Activated T-cell treated with anti-CD3 and anti-CD28 coated beads, Interleukin-2, amount 50 U/mL, for 24 hours (primary cell): ENCODE measurements around the gene PLEKHA5.
A peak's percentile ranks its signal among the peaks of the same experiment; 100 is the strongest.
"Not testable (repeated sequence)": the region's sequence is repeated elsewhere in the genome, so short reads cannot be mapped to it uniquely, and the experiment has no call there.

Experiments
- DNase-seq: peaks from one replicate; pipeline ENCODE4 v3.0.0-alpha.2; 2020
- H3K27ac Mint-ChIP-seq: 2 replicates; pipeline ENCODE4 v1.8.0; 2020; ENCODE audit warnings: mild to moderate bottlenecking, mixed read lengths
- H3K27me3 Mint-ChIP-seq: 2 replicates; pipeline ENCODE4 v1.8.0; 2020; ENCODE audit warnings: mixed read lengths
- H3K36me3 Mint-ChIP-seq: 2 replicates; pipeline ENCODE4 v1.8.0; 2020; ENCODE audit warnings: low read depth, mixed read lengths
- H3K4me1 Mint-ChIP-seq: 2 replicates; pipeline ENCODE4 v1.8.0; 2020; ENCODE audit warnings: low read depth, mixed read lengths
- H3K4me3 Mint-ChIP-seq: 2 replicates; pipeline ENCODE4 v1.8.0; 2020; ENCODE audit warnings: mild to moderate bottlenecking, moderate library complexity, mixed read lengths
- H3K9me3 Mint-ChIP-seq: 2 replicates; pipeline ENCODE4 v1.8.0; 2020; ENCODE audit warnings: mixed read lengths

The PLEKHA5 gene

GRCh38 chr12:19129486-19130223, at the start of gene PLEKHA5:
Gene PLEKHA5 (plus strand): TSS chr12:19129733. CDS start chr12:19129800, 67 bp downstream.
- H3K4me3 Mint-ChIP-seq: peak within 1 kb of the TSS; percentile 85
- peaks cover 22% of the 10 kb centered on the region for H3K4me1 Mint-ChIP-seq
- H3K27me3 Mint-ChIP-seq: peaks cover 48% of the 10 kb centered on the region
- peaks cover 4% of the 10 kb centered on the region for H3K36me3 Mint-ChIP-seq
- H3K27ac Mint-ChIP-seq: peak within 1 kb of the TSS; percentile 29
- DNase-seq: peak; percentile 68
- H3K9me3 Mint-ChIP-seq: peaks cover 11% of the 10 kb centered on the region

DNA sequence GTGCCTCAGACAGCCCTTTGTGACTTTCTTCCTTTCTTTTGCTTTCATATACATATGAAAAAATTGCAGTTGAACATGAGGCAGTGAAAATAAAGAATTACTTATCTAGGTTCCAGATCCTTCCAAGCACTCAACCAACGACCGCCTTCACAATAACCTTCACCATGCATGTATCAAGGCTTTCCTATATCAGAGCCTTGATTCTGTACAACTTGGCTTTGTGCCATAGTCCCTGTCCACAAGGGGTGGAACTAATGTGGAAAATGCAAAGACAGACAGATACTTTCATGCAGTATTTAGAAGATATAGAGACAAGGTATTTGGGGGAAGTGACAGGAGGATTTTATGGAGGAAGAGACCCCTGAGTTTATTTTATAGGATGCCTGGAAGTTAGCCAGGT, 48.6 kb upstream of the PLEKHA5 start:
- Mint-ChIP-seq H3K27me3 (no peaks in the 10 kb centered on the region), H3K9me3 (no peaks in the 10 kb centered on the region), H3K4me3 (no peak overlapping the region), H3K36me3 (no peaks in the 10 kb centered on the region), H3K27ac (no peak overlapping the region), H3K4me1 (no peaks in the 10 kb centered on the region)
- DNase-seq: no peak

GRCh38 chr12:19082365-19082911, 47.1 kb upstream of the PLEKHA5 start:
- Mint-ChIP-seq H3K27me3 (no peaks in the 10 kb centered on the region), H3K36me3 (no peaks in the 10 kb centered on the region), H3K27ac (no peak overlapping the region), H3K9me3 (no peaks in the 10 kb centered on the region), H3K4me1 (no peaks in the 10 kb centered on the region), H3K4me3 (no peak overlapping the region)
- no peak for DNase-seq

DNA sequence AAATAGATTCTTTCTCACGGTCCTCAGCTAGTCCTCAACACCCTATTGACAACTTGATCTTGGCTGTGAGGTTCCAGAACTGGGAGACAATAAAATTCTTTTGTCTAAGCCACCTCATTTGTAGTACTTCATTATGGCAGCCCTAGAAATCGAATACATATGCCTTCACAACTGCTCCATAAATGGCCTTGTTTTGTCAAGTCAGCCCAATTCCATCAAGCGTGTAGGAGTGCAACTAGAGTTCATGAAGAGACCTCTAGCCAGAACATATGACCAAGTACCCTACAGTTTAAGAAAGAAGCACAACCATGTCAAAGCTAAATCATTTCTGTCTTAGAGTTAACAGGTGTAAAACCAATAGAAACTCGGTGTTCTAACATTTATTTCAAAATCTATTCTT, 45.0 kb upstream of the PLEKHA5 start:
- no peak overlapping the region for H3K27ac Mint-ChIP-seq
- no peaks in the 10 kb centered on the region for H3K9me3 Mint-ChIP-seq
- no peak overlapping the region for H3K4me3 Mint-ChIP-seq
- no peak for DNase-seq
- H3K36me3 Mint-ChIP-seq: no peaks in the 10 kb centered on the region
- no peaks in the 10 kb centered on the region for H3K27me3 Mint-ChIP-seq
- no peaks in the 10 kb centered on the region for H3K4me1 Mint-ChIP-seq

DNA sequence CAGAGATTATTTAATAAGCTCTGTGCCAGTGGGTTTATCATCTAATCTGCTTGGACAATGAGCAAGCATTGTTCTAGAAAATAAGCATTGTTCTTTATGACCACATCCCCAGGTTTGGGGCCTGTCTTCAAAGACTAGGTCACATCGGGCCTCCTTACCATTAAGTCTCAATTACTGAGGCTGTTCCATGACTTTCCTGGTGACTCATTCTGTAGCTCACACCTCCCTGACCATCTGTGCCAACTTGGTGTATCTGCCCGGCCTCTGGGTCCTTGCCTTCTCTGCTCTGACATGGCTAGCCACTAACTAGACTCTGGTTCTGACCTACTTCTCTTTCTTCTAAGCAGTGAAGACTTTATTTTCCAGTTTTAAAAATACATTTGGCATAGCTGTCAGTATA, 44.4 kb upstream of the PLEKHA5 start:
- H3K27me3 Mint-ChIP-seq: no peaks in the 10 kb centered on the region
- H3K4me3 Mint-ChIP-seq: no peak overlapping the region
- no peaks in the 10 kb centered on the region for H3K36me3 Mint-ChIP-seq
- H3K9me3 Mint-ChIP-seq: no peaks in the 10 kb centered on the region
- H3K27ac Mint-ChIP-seq: no peak overlapping the region
- no peak for DNase-seq
- no peaks in the 10 kb centered on the region for H3K4me1 Mint-ChIP-seq

- no peak overlapping the region for H3K4me3 Mint-ChIP-seq
- no peak for DNase-seq
- H3K4me1 Mint-ChIP-seq: no peaks in the 10 kb centered on the region
- no peaks in the 10 kb centered on the region for H3K9me3 Mint-ChIP-seq
- no peaks in the 10 kb centered on the region for H3K27me3 Mint-ChIP-seq
- H3K36me3 Mint-ChIP-seq: no peaks in the 10 kb centered on the region
- no peak overlapping the region for H3K27ac Mint-ChIP-seq
Measured at GRCh38 chr12:19088606-19089005, 40.9 kb upstream of the PLEKHA5 start.

GRCh38 chr12:19092482-19092881, 37.1 kb upstream of the PLEKHA5 start:
- H3K36me3 Mint-ChIP-seq, H3K4me3 Mint-ChIP-seq, H3K4me1 Mint-ChIP-seq, H3K27ac Mint-ChIP-seq, H3K9me3 Mint-ChIP-seq, H3K27me3 Mint-ChIP-seq, DNase-seq: not testable (repeated sequence)

DNA sequence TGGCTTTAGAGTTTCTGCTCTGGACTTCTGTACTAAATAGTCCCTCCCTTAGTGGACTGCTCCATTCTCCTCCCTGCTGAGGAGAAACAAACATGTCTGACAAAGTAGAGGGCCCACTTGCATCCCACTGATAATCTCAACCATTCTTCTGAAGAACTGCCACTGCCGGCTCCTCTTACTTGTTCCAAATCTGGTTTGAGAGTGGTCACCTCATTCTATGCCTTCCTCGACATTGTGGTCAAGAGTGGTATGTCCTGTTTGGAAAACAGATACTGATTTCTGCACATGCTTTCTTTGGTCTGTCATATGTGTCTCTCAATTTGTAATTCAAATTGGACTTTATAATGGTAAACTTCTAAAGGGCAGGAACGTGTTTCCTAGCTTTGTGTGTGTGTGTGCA, 36.3 kb upstream of the PLEKHA5 start:
- no peak overlapping the region for H3K4me3 Mint-ChIP-seq

GRCh38 chr12:19095331-19095730, 34.2 kb upstream of the PLEKHA5 start:
- no peaks in the 10 kb centered on the region for H3K27me3 Mint-ChIP-seq
- no peak overlapping the region for H3K4me3 Mint-ChIP-seq
- no peaks in the 10 kb centered on the region for H3K9me3 Mint-ChIP-seq
- H3K36me3 Mint-ChIP-seq: no peaks in the 10 kb centered on the region
- H3K4me1 Mint-ChIP-seq: no peaks in the 10 kb centered on the region
- no peak overlapping the region for H3K27ac Mint-ChIP-seq
- DNase-seq: no peak

More for the DNA sequence above, 36.3 kb upstream of the PLEKHA5 start:
- no peaks in the 10 kb centered on the region for H3K36me3 Mint-ChIP-seq
- no peak overlapping the region for H3K27ac Mint-ChIP-seq
- H3K27me3 Mint-ChIP-seq: no peaks in the 10 kb centered on the region
- no peak for DNase-seq
- no peaks in the 10 kb centered on the region for H3K9me3 Mint-ChIP-seq
- no peaks in the 10 kb centered on the region for H3K4me1 Mint-ChIP-seq

DNA sequence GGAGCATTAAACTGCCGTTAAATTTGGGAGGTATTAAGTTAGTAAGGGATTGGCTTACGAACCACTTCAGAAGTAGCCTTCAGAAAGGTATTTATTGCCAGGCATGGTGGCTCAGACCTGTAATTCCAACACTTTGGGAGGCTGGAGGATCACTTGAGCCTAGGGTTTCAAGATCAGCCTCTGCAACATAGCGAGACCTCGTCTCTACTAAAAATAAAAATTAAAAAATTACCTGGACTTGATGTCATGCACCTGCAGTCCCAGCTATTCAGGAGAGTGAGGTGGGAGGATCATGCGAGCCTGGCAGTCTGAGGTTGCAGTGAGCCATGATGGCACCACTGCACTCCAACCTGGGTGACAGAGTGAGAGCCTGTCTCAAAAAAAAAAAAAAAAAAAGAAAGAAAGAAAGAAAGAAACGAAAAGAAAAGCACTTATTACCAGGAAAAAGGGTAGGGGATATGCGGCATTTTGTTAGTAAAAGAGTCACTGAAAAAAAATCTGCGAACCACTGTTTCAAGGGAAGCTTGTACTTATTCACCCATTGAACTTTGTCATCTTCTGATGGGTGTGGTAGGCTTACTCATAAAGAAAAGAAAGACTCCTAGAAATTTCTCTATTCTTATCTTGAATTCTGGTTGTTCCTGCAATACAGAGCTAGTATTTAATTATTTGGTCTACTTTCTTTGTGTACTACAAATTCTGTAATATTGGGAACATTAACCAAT, 33.6 kb upstream of the PLEKHA5 start:
- Mint-ChIP-seq H3K4me1 (no peaks in the 10 kb centered on the region), H3K27me3 (no peaks in the 10 kb centered on the region), H3K27ac (no peak overlapping the region), H3K36me3 (no peaks in the 10 kb centered on the region), H3K9me3 (no peaks in the 10 kb centered on the region), H3K4me3 (no peak overlapping the region)
- no peak for DNase-seq

GRCh38 chr12:19105463-19105862, 24.1 kb upstream of the PLEKHA5 start:
- peaks cover 4% of the 10 kb centered on the region for H3K27me3 Mint-ChIP-seq
- no peak for DNase-seq
- H3K4me1 Mint-ChIP-seq: no peaks in the 10 kb centered on the region
- no peaks in the 10 kb centered on the region for H3K36me3 Mint-ChIP-seq
- no peak overlapping the region for H3K27ac Mint-ChIP-seq
- H3K9me3 Mint-ChIP-seq: no peaks in the 10 kb centered on the region
- H3K4me3 Mint-ChIP-seq: no peak overlapping the region

- Mint-ChIP-seq H3K9me3 (no peaks in the 10 kb centered on the region), H3K27me3 (peaks cover 4% of the 10 kb centered on the region), H3K4me3 (no peak overlapping the region), H3K27ac (no peak overlapping the region), H3K4me1 (no peaks in the 10 kb centered on the region), H3K36me3 (no peaks in the 10 kb centered on the region)
- DNase-seq: no peak
Measured at GRCh38 chr12:19107750-19108149, 21.8 kb upstream of the PLEKHA5 start.

DNA sequence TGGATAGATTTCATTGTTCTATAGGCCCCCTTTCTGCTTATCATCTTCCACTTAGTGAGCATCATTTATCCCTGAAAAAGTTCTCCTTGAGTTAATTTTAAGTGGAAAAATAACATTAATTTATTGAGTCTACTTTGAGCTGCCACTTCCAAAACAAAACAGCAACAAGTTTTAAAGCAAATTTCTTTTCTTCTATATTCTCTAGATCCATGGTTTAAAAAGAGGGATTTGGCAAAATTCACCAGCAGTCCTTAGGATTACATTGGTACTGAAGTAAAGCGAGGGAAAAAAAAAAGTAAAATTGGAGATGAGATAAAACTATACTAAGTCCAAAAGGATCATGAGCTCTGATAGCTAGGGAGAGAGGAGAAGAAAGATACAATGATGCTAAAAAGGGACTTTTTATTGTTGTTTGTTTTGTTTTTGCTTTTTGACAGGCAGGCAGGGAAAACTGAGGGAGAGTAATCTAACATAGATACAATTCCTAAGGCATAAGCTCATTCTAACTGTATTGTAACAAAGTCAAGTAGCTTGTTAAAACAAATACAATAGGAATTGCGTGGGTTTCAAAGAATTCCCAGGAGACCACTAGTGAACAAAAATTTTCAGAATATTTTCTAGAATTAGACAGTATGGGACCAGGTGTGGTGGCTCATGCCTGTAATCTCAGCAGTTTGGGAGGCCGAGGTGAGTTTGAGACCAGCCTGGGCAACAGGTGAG, 19.2 kb upstream of the PLEKHA5 start:
- Mint-ChIP-seq H3K27ac (no peak overlapping the region), H3K36me3 (no peaks in the 10 kb centered on the region), H3K4me3 (no peak overlapping the region), H3K9me3 (no peaks in the 10 kb centered on the region), H3K27me3 (peaks cover 4% of the 10 kb centered on the region), H3K4me1 (no peaks in the 10 kb centered on the region)
- DNase-seq: no peak

- no peak overlapping the region for H3K4me3 Mint-ChIP-seq
- H3K36me3 Mint-ChIP-seq: no peaks in the 10 kb centered on the region
- no peaks in the 10 kb centered on the region for H3K9me3 Mint-ChIP-seq
- no peak overlapping the region for H3K27ac Mint-ChIP-seq
- no peaks in the 10 kb centered on the region for H3K4me1 Mint-ChIP-seq
- H3K27me3 Mint-ChIP-seq: peaks cover 10% of the 10 kb centered on the region
- DNase-seq: no peak
Measured at GRCh38 chr12:19113464-19113863, 16.1 kb upstream of the PLEKHA5 start.

- H3K27me3 Mint-ChIP-seq: peaks cover 9% of the 10 kb centered on the region
- H3K4me1 Mint-ChIP-seq: no peaks in the 10 kb centered on the region
- no peaks in the 10 kb centered on the region for H3K9me3 Mint-ChIP-seq
Measured at GRCh38 chr12:19115285-19115684, 14.2 kb upstream of the PLEKHA5 start.

More at GRCh38 chr12:19115285-19115684, 14.2 kb upstream of the PLEKHA5 start:
- H3K4me3 Mint-ChIP-seq: no peak overlapping the region
- DNase-seq: no peak
- no peaks in the 10 kb centered on the region for H3K36me3 Mint-ChIP-seq
- H3K27ac Mint-ChIP-seq: no peak overlapping the region
